D341Med (cell line): Measurements from ENCODE around the gene OASL.
"Not testable (repeated sequence)": the region's sequence is repeated elsewhere in the genome, so short reads cannot be mapped to it uniquely, and the experiment has no call there.

ENCODE experiments used
- DNase-seq: peaks from one replicate; pipeline ENCODE4 v3.0.0; 2012; ENCODE audit warnings: low spot score

The OASL gene

GRCh38 chr12:121059031-121059898, 20.2 kb upstream of the OASL start:
- DNase-seq = no peak

GRCh38 chr12:121057794-121058193, 18.7 kb upstream of the OASL start:
- DNase-seq = no peak

GRCh38 chr12:121053706-121054105, 14.7 kb upstream of the OASL start:
- no peak for DNase-seq

- no peak for DNase-seq
These were observed 11.7 kb upstream of the OASL start for GRCh38 chr12:121050725-121051124.

- no peak for DNase-seq
These were observed 9.4 kb upstream of the OASL start for GRCh38 chr12:121048442-121048841.

GRCh38 chr12:121047400-121047799, 8.4 kb upstream of the OASL start:
- DNase-seq = not testable (repeated sequence)

GRCh38 chr12:121043067-121043466, 4.0 kb upstream of the OASL start:
- no peak for DNase-seq

- no peak for DNase-seq
These were observed 2.2 kb downstream of the OASL start for GRCh38 chr12:121036810-121037326.

- no peak for DNase-seq
These were observed 4.3 kb downstream of the OASL start for GRCh38 chr12:121034616-121035305.

GRCh38 chr12:121033625-121034349, 5.3 kb downstream of the OASL start:
- no peak for DNase-seq

GRCh38 chr12:121030576-121031212, 8.4 kb downstream of the OASL start:
- no peak for DNase-seq

- no peak for DNase-seq
These were observed 12.6 kb downstream of the OASL start for GRCh38 chr12:121026274-121027045.

GRCh38 chr12:121025442-121026226, 13.4 kb downstream of the OASL start:
- DNase-seq = no peak

GRCh38 chr12:121023799-121024198, 15.2 kb downstream of the OASL start:
- DNase-seq = no peak

- no peak for DNase-seq
These were observed 16.3 kb downstream of the OASL start for GRCh38 chr12:121022713-121023112.

GRCh38 chr12:121021754-121022153, 17.3 kb downstream of the OASL start:
- DNase-seq = no peak

GRCh38 chr12:121018860-121019617, 20.0 kb downstream of the OASL start:
- no peak for DNase-seq

- no peak for DNase-seq
These were observed 21.0 kb downstream of the OASL start for GRCh38 chr12:121017966-121018491.
